ENCODE results near the gene ZKSCAN2.

Gene ZKSCAN2

DNA sequence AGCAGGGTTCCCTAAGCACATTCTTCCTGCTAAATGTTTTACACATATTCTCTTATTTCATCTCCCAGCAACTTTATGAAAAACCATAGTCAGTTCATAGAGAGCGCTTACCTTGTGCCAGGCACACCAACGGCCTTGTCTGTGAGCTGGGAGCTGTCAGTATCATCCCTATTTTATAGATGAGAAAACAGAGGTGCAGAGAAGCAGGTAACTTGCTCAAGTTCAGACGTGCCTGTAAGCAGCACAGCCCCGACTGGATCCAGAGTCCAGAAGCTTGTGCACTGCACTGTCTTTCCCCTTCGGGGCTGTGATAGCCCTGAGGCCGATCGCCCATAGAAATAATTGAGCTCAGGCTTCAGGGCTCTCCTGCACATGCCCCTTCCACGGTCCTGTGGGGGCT, 34.7 kb downstream of the ZKSCAN2 start:
- DNase-seq: no peak

- no peak for DNase-seq
Observed at GRCh38 chr16:25219070-25219737, 38.4 kb downstream of the ZKSCAN2 start.

DNA sequence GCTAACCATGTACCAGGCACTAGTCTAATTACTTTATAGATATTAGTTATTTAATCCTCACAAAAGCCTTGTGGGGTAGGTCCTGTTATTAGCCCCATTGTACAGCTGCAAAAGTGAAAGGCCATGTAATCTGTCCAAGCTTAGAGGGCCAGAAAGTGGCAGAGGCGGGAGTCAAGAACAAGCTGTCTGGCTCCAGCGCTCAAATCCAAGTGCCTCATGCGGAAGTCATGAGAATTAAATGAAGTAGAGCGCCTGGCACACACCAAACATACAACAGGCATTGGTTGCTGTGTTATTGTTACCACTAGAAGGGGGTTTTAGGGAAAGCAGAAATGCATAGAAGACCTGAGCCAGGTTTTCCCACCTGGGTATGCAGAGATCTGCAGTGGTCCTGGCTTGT, 39.7 kb downstream of the ZKSCAN2 start:
- no peak for DNase-seq

DNA sequence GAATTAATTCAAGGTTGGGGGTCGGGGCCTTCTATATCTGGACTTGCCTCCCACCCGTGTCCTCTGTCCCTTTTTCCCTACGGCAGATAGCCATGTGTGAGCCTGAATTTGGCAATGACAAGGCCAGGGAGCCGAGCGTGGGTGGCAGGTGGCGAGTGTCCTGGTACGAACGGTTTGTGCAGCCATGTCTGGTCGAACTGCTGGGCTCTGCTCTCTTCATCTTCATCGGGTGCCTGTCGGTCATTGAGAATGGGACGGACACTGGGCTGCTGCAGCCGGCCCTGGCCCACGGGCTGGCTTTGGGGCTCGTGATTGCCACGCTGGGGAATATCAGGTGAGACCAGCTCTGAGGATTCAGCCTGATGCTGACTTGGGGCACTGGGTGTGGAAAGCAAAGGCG, 40.5 kb downstream of the ZKSCAN2 start:
- no peak for DNase-seq

GRCh38 chr16:25213709-25214397, 43.8 kb downstream of the ZKSCAN2 start:
- no peak for DNase-seq

GRCh38 chr16:25212636-25213035, 45.0 kb downstream of the ZKSCAN2 start:
- DNase-seq: no peak

- peak; percentile 83 for DNase-seq
Observed at GRCh38 chr16:25210758-25211157, 46.9 kb downstream of the ZKSCAN2 start.

DNA sequence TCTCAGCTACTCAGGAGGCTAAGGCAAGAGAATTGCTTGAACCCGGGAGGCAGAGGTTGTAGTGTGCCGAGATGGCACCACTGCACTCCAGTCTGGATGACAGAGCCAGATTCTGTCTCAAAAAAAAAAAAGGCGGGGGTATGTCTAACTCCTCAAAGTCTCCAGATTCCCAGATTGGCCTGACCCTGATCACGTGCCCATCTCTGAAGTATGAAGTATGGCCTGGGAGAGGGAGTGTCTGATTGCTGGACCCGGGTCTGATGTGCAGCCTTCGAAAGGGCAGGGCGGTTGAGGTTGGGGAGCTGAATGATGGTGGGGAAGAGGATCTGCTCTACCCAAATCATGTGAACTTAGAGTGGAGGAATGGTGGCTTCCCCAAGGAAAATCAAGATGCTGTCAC, 58.2 kb downstream of the ZKSCAN2 start:
- DNase-seq: no peak

- DNase-seq: no peak
Observed at GRCh38 chr16:25198021-25198420, 59.6 kb downstream of the ZKSCAN2 start.

DNA sequence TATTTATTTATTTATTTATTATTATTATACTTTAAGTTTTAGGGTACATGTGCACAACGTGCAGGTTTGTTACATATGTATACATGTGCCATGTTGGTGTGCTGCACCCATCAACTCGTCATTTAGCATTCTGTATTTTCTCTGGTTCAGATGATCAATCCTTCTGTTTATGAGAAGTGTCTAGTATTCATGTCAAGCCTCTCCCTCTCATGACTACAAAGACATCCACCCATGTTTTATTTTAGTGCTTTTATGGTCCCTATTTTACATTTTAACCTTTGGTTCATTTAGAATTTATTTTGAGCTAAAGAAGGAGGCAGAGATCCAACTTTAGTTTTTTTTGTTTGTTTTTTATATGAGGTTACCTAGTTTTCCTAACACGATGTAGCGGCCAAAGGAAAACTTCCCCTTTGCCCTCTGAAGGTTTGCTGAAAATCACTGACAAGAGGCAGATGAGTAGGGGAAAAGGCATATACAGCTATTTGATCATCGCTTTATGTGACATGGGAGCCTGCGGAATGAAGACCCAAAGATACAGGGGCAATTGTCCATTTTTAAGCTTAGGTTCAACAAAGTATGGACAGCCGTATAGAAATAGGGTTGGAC, 63.3 kb downstream of the ZKSCAN2 start:
- no peak for DNase-seq

- DNase-seq: peak; percentile 26
Observed at GRCh38 chr16:25192096-25192495, 65.5 kb downstream of the ZKSCAN2 start.

DNA sequence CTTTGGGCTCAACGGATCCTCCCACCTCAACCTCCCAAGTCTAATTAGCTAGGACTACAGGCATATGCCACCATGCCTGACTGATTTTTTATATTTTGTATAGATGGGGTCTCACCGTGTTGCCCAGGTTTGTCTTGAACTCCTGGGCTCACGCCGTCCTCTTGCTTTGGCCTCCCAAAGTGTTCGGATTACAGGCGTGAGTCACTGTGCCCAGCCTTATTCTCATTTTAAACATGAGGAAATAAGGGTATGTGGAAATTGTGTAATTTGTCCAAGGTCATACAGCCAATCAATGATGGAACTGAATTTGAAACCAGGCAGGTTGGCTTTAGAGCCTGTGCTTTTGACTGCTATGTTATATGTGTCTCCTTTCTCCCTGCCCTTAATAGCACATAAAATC, 68.3 kb downstream of the ZKSCAN2 start:
- no peak for DNase-seq

DNA sequence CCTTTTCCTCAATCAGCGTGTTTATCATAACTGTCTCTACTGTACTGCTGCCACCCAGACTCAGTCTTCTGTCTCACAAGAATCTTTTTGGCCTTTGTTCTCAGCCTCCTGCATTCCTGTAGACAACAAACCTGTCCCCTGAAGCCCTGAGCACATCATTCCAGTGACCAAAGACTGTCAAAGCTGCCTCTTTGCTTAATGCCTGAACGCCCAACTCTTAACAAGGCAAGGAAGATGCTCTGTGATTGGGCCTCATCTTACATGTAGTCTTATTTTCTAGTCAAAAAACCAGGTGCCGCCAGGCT, 70.2 kb downstream of the ZKSCAN2 start:
- DNase-seq: no peak

Measured in NCI-H226 (cell line).